HEK293 (cell line): ENCODE measurements around the gene NAV2.

ENCODE experiments used
- IKZF3 ChIP-seq: fragments of 450-650 bp; IDR thresholded peaks from 2 replicates; pipeline ENCODE4 v1.5.0; 2018; ENCODE audit warnings: missing biosample characterization, mild to moderate bottlenecking, missing genetic modification characterization, moderate library complexity
- MZF1 ChIP-seq: fragments of 450-650 bp; formaldehyde crosslinking; IDR thresholded peaks from 2 replicates; pipeline ENCODE4 v1.5.1; 2017; ENCODE audit warnings: missing biosample characterization, missing genetic modification characterization, borderline replicate concordance
- ZFP41 ChIP-seq: fragments of 450-650 bp; formaldehyde crosslinking; IDR thresholded peaks from 2 replicates; pipeline ENCODE4 v1.5.1; 2016; ENCODE audit warnings: missing biosample characterization, missing genetic modification characterization, borderline replicate concordance
- ZFP69B ChIP-seq: fragments of 450-650 bp; formaldehyde crosslinking; IDR thresholded peaks from 2 replicates; pipeline ENCODE4 v1.5.1; 2016; ENCODE audit warnings: missing biosample characterization, missing genetic modification characterization
- ZNF184 ChIP-seq: fragments of 450-650 bp; IDR thresholded peaks from 2 replicates; pipeline ENCODE4 v1.5.1; 2018; ENCODE audit warnings: missing biosample characterization, mild to moderate bottlenecking, missing genetic modification characterization
- ZNF366 ChIP-seq: fragments of 450-650 bp; formaldehyde crosslinking; conservative IDR thresholded peaks from 2 replicates; pipeline ENCODE4 v1.5.1; 2016; ENCODE audit warnings: missing biosample characterization, missing genetic modification characterization
- ZNF560 ChIP-seq: fragments of 450-650 bp; formaldehyde crosslinking; IDR thresholded peaks from 2 replicates; pipeline ENCODE4 v1.5.1; 2017; ENCODE audit warnings: missing biosample characterization, missing genetic modification characterization, borderline replicate concordance
- ZSCAN16 ChIP-seq: fragments of 450-650 bp; formaldehyde crosslinking; IDR thresholded peaks from 2 replicates; pipeline ENCODE4 v1.5.1; 2016; ENCODE audit warnings: missing biosample characterization, missing genetic modification characterization
- ZSCAN23 ChIP-seq: fragments of 450-650 bp; formaldehyde crosslinking; IDR thresholded peaks from 2 replicates; pipeline ENCODE4 v1.5.1; 2016; ENCODE audit warnings: missing biosample characterization, missing genetic modification characterization
- ZXDB ChIP-seq: fragments of 450-650 bp; formaldehyde crosslinking; IDR thresholded peaks from 2 replicates; pipeline ENCODE4 v1.5.1; 2016; ENCODE audit warnings: missing biosample characterization, missing genetic modification characterization
- TF ChIP-seq, protein P1 (sequence below): fragments of 450-650 bp; formaldehyde crosslinking; conservative IDR thresholded peaks from 2 replicates; pipeline ENCODE4 v1.5.1; 2016; ENCODE audit warnings: low read depth, missing biosample characterization, missing genetic modification characterization
- TF ChIP-seq, protein P2 (sequence below): fragments of 450-650 bp; formaldehyde crosslinking; IDR thresholded peaks from 2 replicates; pipeline ENCODE4 v1.5.1; 2016; ENCODE audit warnings: missing biosample characterization, missing genetic modification characterization, borderline replicate concordance
- TF ChIP-seq, protein P3 (sequence below): fragments of 450-650 bp; formaldehyde crosslinking; IDR thresholded peaks from 2 replicates; pipeline ENCODE4 v1.5.1; 2017; ENCODE audit warnings: missing biosample characterization, missing genetic modification characterization
- TF ChIP-seq, protein P4 (sequence below): fragments of 450-650 bp; formaldehyde crosslinking; IDR thresholded peaks from 2 replicates; pipeline ENCODE4 v1.5.1; 2016; ENCODE audit warnings: missing biosample characterization, missing genetic modification characterization
- TF ChIP-seq, protein P5 (sequence below): fragments of 450-650 bp; formaldehyde crosslinking; IDR thresholded peaks from 2 replicates; pipeline ENCODE4 v1.5.1; 2016; ENCODE audit warnings: missing biosample characterization, missing genetic modification characterization
- TF ChIP-seq, protein P6 (sequence below): sonication (generic); formaldehyde crosslinking; IDR thresholded peaks from 2 replicates; pipeline ENCODE4 v1.8.1; 2022; ENCODE audit warnings: mild to moderate bottlenecking, moderate library complexity, missing genetic modification reagents
- TF ChIP-seq, protein P7 (sequence below): fragments of 450-650 bp; formaldehyde crosslinking; IDR thresholded peaks from 2 replicates; pipeline ENCODE4 v1.5.1; 2016; ENCODE audit warnings: missing biosample characterization, missing genetic modification characterization
- TF ChIP-seq, protein P8 (sequence below): fragments of 450-650 bp; formaldehyde crosslinking; IDR thresholded peaks from 2 replicates; pipeline ENCODE4 v1.5.1; 2016; ENCODE audit warnings: missing biosample characterization, missing genetic modification characterization
- TF ChIP-seq, protein P9 (sequence below): fragments of 450-650 bp; formaldehyde crosslinking; IDR thresholded peaks from 2 replicates; pipeline ENCODE4 v1.5.1; 2016; ENCODE audit warnings: missing biosample characterization, missing genetic modification characterization

The NAV2 gene

DNA sequence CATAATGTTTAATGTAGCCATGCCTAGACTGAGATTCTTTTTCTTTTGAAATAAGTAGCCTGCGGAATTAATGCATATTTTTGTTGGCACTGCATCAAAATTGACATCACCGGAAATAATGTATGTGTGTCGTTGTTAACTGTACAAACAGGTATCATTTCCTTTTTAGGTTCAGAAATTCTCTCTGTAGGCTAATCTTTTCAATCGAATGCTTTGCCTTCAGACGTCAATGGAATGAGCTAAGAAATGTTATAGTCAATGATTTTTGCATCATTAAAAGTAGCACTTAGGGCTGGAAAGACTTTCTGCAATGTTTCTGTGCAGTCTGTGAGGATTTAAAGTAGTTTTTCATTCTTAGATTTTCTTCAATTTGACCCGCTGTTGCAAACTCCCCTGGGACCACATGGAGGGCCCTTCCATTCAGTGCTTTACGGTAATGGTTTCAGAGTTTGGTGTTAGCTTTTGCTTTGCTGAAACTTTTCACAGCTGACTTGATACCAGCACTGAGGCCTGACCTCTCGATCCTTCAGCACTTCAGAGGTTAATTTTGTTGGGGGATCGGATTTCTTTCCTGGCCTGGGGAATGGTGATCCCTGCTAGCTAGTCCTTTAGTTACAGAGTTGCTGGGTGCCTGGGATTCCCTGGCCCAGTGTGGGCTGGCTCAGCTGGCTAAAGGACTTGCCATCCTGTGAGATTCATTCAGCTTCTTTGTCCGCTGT lies 309.9 kb downstream of the NAV2 start (continued):
- TF ChIP-seq, protein P1, sequence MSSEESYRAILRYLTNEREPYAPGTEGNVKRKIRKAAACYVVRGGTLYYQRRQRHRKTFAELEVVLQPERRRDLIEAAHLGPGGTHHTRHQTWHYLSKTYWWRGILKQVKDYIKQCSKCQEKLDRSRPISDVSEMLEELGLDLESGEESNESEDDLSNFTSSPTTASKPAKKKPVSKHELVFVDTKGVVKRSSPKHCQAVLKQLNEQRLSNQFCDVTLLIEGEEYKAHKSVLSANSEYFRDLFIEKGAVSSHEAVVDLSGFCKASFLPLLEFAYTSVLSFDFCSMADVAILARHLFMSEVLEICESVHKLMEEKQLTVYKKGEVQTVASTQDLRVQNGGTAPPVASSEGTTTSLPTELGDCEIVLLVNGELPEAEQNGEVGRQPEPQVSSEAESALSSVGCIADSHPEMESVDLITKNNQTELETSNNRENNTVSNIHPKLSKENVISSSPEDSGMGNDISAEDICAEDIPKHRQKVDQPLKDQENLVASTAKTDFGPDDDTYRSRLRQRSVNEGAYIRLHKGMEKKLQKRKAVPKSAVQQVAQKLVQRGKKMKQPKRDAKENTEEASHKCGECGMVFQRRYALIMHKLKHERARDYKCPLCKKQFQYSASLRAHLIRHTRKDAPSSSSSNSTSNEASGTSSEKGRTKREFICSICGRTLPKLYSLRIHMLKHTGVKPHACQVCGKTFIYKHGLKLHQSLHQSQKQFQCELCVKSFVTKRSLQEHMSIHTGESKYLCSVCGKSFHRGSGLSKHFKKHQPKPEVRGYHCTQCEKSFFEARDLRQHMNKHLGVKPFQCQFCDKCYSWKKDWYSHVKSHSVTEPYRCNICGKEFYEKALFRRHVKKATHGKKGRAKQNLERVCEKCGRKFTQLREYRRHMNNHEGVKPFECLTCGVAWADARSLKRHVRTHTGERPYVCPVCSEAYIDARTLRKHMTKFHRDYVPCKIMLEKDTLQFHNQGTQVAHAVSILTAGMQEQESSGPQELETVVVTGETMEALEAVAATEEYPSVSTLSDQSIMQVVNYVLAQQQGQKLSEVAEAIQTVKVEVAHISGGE (tag by site-specific recombination): peak; percentile 40; the same call in 1 of the 2 replicates
- TF ChIP-seq, protein P2, sequence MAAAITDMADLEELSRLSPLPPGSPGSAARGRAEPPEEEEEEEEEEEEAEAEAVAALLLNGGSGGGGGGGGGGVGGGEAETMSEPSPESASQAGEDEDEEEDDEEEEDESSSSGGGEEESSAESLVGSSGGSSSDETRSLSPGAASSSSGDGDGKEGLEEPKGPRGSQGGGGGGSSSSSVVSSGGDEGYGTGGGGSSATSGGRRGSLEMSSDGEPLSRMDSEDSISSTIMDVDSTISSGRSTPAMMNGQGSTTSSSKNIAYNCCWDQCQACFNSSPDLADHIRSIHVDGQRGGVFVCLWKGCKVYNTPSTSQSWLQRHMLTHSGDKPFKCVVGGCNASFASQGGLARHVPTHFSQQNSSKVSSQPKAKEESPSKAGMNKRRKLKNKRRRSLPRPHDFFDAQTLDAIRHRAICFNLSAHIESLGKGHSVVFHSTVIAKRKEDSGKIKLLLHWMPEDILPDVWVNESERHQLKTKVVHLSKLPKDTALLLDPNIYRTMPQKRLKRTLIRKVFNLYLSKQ (tag by site-specific recombination): no peak
- TF ChIP-seq ZNF184 (0 out of 2 replicates have a peak, but pooled peaks have one; percentile 10), IKZF3 (tag by site-specific recombination) (peak; percentile 26; the same call in 1 of the 2 replicates), ZNF366 (no peak; the same call in 1 of the 2 replicates), ZSCAN16 (tag by site-specific recombination) (no peak), ZXDB (tag by site-specific recombination) (peak; percentile 36), ZNF560 (tag by site-specific recombination) (no peak), ZFP69B (peak; percentile 53; the same call in 1 of the 2 replicates), MZF1 (tag by site-specific recombination) (peak; percentile 52; the same call in 1 of the 2 replicates), ZFP41 (tag by site-specific recombination) (no peak), ZSCAN23 (tag by site-specific recombination) (peak; percentile 40; the same call in 1 of the 2 replicates)
- TF ChIP-seq, protein P3, sequence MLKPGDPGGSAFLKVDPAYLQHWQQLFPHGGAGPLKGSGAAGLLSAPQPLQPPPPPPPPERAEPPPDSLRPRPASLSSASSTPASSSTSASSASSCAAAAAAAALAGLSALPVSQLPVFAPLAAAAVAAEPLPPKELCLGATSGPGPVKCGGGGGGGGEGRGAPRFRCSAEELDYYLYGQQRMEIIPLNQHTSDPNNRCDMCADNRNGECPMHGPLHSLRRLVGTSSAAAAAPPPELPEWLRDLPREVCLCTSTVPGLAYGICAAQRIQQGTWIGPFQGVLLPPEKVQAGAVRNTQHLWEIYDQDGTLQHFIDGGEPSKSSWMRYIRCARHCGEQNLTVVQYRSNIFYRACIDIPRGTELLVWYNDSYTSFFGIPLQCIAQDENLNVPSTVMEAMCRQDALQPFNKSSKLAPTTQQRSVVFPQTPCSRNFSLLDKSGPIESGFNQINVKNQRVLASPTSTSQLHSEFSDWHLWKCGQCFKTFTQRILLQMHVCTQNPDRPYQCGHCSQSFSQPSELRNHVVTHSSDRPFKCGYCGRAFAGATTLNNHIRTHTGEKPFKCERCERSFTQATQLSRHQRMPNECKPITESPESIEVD (tag by site-specific recombination): peak; percentile 90
- TF ChIP-seq, protein P4, sequence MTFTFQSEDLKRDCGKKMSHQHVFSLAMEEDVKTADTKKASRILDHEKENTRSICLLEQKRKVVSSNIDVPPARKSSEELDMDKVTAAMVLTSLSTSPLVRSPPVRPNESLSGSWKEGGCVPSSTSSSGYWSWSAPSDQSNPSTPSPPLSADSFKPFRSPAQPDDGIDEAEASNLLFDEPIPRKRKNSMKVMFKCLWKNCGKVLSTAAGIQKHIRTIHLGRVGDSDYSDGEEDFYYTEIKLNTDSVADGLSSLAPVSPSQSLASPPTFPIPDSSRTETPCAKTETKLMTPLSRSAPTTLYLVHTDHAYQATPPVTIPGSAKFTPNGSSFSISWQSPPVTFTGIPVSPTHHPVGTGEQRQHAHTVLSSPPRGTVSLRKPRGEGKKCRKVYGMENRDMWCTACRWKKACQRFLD (tag by site-specific recombination): no peak
- TF ChIP-seq, protein P5, sequence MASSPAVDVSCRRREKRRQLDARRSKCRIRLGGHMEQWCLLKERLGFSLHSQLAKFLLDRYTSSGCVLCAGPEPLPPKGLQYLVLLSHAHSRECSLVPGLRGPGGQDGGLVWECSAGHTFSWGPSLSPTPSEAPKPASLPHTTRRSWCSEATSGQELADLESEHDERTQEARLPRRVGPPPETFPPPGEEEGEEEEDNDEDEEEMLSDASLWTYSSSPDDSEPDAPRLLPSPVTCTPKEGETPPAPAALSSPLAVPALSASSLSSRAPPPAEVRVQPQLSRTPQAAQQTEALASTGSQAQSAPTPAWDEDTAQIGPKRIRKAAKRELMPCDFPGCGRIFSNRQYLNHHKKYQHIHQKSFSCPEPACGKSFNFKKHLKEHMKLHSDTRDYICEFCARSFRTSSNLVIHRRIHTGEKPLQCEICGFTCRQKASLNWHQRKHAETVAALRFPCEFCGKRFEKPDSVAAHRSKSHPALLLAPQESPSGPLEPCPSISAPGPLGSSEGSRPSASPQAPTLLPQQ (tag by site-specific recombination): peak; percentile 70
- TF ChIP-seq, protein P6, sequence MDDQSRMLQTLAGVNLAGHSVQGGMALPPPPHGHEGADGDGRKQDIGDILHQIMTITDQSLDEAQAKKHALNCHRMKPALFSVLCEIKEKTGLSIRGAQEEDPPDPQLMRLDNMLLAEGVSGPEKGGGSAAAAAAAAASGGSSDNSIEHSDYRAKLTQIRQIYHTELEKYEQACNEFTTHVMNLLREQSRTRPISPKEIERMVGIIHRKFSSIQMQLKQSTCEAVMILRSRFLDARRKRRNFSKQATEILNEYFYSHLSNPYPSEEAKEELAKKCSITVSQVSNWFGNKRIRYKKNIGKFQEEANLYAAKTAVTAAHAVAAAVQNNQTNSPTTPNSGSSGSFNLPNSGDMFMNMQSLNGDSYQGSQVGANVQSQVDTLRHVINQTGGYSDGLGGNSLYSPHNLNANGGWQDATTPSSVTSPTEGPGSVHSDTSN (CRISPR knock-in tag): no peak
- TF ChIP-seq, protein P7, sequence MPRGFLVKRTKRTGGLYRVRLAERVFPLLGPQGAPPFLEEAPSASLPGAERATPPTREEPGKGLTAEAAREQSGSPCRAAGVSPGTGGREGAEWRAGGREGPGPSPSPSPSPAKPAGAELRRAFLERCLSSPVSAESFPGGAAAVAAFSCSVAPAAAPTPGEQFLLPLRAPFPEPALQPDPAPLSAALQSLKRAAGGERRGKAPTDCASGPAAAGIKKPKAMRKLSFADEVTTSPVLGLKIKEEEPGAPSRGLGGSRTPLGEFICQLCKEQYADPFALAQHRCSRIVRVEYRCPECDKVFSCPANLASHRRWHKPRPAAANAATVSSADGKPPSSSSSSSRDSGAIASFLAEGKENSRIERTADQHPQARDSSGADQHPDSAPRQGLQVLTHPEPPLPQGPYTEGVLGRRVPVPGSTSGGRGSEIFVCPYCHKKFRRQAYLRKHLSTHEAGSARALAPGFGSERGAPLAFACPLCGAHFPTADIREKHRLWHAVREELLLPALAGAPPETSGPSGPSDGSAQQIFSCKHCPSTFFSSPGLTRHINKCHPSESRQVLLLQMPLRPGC: no peak
- TF ChIP-seq, protein P8, sequence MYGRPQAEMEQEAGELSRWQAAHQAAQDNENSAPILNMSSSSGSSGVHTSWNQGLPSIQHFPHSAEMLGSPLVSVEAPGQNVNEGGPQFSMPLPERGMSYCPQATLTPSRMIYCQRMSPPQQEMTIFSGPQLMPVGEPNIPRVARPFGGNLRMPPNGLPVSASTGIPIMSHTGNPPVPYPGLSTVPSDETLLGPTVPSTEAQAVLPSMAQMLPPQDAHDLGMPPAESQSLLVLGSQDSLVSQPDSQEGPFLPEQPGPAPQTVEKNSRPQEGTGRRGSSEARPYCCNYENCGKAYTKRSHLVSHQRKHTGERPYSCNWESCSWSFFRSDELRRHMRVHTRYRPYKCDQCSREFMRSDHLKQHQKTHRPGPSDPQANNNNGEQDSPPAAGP (tag by site-specific recombination): no peak
- TF ChIP-seq, protein P9, sequence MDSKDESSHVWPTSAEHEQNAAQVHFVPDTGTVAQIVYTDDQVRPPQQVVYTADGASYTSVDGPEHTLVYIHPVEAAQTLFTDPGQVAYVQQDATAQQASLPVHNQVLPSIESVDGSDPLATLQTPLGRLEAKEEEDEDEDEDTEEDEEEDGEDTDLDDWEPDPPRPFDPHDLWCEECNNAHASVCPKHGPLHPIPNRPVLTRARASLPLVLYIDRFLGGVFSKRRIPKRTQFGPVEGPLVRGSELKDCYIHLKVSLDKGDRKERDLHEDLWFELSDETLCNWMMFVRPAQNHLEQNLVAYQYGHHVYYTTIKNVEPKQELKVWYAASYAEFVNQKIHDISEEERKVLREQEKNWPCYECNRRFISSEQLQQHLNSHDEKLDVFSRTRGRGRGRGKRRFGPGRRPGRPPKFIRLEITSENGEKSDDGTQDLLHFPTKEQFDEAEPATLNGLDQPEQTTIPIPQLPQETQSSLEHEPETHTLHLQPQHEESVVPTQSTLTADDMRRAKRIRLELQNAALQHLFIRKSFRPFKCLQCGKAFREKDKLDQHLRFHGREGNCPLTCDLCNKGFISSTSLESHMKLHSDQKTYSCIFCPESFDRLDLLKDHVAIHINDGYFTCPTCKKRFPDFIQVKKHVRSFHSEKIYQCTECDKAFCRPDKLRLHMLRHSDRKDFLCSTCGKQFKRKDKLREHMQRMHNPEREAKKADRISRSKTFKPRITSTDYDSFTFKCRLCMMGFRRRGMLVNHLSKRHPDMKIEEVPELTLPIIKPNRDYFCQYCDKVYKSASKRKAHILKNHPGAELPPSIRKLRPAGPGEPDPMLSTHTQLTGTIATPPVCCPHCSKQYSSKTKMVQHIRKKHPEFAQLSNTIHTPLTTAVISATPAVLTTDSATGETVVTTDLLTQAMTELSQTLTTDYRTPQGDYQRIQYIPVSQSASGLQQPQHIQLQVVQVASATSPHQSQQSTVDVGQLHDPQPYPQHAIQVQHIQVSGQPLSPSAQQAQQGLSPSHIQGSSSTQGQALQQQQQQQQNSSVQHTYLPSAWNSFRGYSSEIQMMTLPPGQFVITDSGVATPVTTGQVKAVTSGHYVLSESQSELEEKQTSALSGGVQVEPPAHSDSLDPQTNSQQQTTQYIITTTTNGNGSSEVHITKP: peak; percentile 40
